GM13976 (cell line): ENCODE results near the gene DPPA5.
"Not testable (repeated sequence)": the region's sequence is repeated elsewhere in the genome, so short reads cannot be mapped to it uniquely, and the experiment has no call there.

ENCODE experiments used
- DNase-seq: peaks from one replicate; pipeline ENCODE4 v3.0.0; 2012; ENCODE audit warnings: low spot score
- CTCF ChIP-seq: IDR thresholded peaks from 2 replicates; pipeline ENCODE4 v1.5.1; 2012; ENCODE audit warnings: borderline replicate concordance, mild to moderate bottlenecking; ENCODE audit not compliant: insufficient read depth; ENCODE audit errors: extremely low read depth, missing control alignments, control extremely low read depth
- in situ Hi-C: fragments of 300-500 bp; cut with MboI; formaldehyde crosslinking; loops from one replicate; pipeline ENCODE4 v1.12.0; 2022; ENCODE audit warnings: low sequenced_read_pairs, mixed read lengths, inconsistent platforms; ENCODE audit not compliant: unreplicated experiment

Gene DPPA5

GRCh38 chr6:73309535-73309784 is 44.6 kb downstream of the DPPA5 start:
- DNase-seq = no peak
- TF ChIP-seq CTCF = no peak
- in situ Hi-C loops = no loop called here

GRCh38 chr6:73308712-73309534 is 45.2 kb downstream of the DPPA5 start:
- in situ Hi-C loops = no loop called here
- DNase-seq = no peak
- no peak for TF ChIP-seq CTCF

- DNase-seq, in situ Hi-C loops: not testable (repeated sequence)
These were observed 50.3 kb downstream of the DPPA5 start for GRCh38 chr6:73303773-73304172.
